Measurements from ENCODE around the gene WARS2.

- TF ChIP-seq, protein P1, sequence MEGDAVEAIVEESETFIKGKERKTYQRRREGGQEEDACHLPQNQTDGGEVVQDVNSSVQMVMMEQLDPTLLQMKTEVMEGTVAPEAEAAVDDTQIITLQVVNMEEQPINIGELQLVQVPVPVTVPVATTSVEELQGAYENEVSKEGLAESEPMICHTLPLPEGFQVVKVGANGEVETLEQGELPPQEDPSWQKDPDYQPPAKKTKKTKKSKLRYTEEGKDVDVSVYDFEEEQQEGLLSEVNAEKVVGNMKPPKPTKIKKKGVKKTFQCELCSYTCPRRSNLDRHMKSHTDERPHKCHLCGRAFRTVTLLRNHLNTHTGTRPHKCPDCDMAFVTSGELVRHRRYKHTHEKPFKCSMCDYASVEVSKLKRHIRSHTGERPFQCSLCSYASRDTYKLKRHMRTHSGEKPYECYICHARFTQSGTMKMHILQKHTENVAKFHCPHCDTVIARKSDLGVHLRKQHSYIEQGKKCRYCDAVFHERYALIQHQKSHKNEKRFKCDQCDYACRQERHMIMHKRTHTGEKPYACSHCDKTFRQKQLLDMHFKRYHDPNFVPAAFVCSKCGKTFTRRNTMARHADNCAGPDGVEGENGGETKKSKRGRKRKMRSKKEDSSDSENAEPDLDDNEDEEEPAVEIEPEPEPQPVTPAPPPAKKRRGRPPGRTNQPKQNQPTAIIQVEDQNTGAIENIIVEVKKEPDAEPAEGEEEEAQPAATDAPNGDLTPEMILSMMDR (conservative IDR thresholded peaks at IDR 0.05): no peak
- no peak for TF ChIP-seq EZH2 (IDR thresholded peaks at IDR 0.05; ENCODE audit: low read depth)
These were observed 130.3 kb downstream of the WARS2 start for GRCh38 chr1:119010201-119010600.

Measured in PC-9 (cell line).